Left renal cortex interstitium (tissue), 4 donors: ENCODE results near the gene PKNOX2. TPM values are rescaled to one million over a fixed set of nuclear protein-coding genes. Genes with fewer than 3 reads are reported as not detected.
A peak's percentile ranks its signal among the peaks of the same experiment; 100 is the strongest.

Experiments
- DNase-seq, 4 donors: peaks; one replicate each; pipeline ENCODE4 v3.0.0-alpha.2; 2013; ENCODE audit warnings: low read depth in 4 of 4, low spot score in 2 of 4, missing footprints in 1 of 4
- polyA plus RNA-seq, 4 donors: library from polyadenylated mRNA; unstranded; fragments of 120-200 nt; gene quantifications; one replicate each; pipeline ENCODE4 v1.2.1, GENCODE V29; 2013; ENCODE audit not compliant: insufficient read length in 4 of 4

PKNOX2 gene
- polyA plus RNA-seq, 4 donors = 13.4 to 15.1 (median 14.4) TPM

GRCh38 chr11:125373426-125374391 lies 209.2 kb downstream of the PKNOX2 start:
- no peak for DNase-seq

- no peak for DNase-seq
Measured at GRCh38 chr11:125374398-125374797, 209.8 kb downstream of the PKNOX2 start.

GRCh38 chr11:125375146-125375545 lies 210.6 kb downstream of the PKNOX2 start:
- DNase-seq = no peak

GRCh38 chr11:125376117-125376516 lies 211.6 kb downstream of the PKNOX2 start:
- DNase-seq = peak in 1 of 4 donors; percentile 72

GRCh38 chr11:125376856-125377255 lies 212.3 kb downstream of the PKNOX2 start:
- no peak for DNase-seq

- no peak for DNase-seq
Measured at GRCh38 chr11:125378083-125378482, 213.5 kb downstream of the PKNOX2 start.

- DNase-seq = no peak
Measured at GRCh38 chr11:125378571-125378970, 214.0 kb downstream of the PKNOX2 start.

GRCh38 chr11:125379565-125379964 lies 215.0 kb downstream of the PKNOX2 start:
- no peak for DNase-seq

- DNase-seq = no peak
Measured at GRCh38 chr11:125379981-125380380, 215.4 kb downstream of the PKNOX2 start.

- DNase-seq = no peak
Measured at GRCh38 chr11:125380756-125381445, 216.3 kb downstream of the PKNOX2 start.

- no peak for DNase-seq
Measured at GRCh38 chr11:125381499-125382044, 217.0 kb downstream of the PKNOX2 start.

GRCh38 chr11:125382314-125382791 lies 217.8 kb downstream of the PKNOX2 start:
- DNase-seq = no peak

GRCh38 chr11:125382822-125383221 lies 218.3 kb downstream of the PKNOX2 start:
- DNase-seq = no peak

- DNase-seq = no peak
Measured at GRCh38 chr11:125384825-125385224, 220.3 kb downstream of the PKNOX2 start.

- no peak for DNase-seq
Measured at GRCh38 chr11:125387901-125388300, 223.3 kb downstream of the PKNOX2 start.

- no peak for DNase-seq
Measured at GRCh38 chr11:125388611-125389010, 224.1 kb downstream of the PKNOX2 start.

- DNase-seq = no peak
Measured at GRCh38 chr11:125389339-125390166, 225.0 kb downstream of the PKNOX2 start.

GRCh38 chr11:125390946-125391345 lies 226.4 kb downstream of the PKNOX2 start:
- no peak for DNase-seq

GRCh38 chr11:125393331-125393730 lies 228.8 kb downstream of the PKNOX2 start:
- no peak for DNase-seq

GRCh38 chr11:125394296-125394695 lies 229.7 kb downstream of the PKNOX2 start:
- no peak for DNase-seq
